Ishikawa (cell line): Measurements from ENCODE around the gene NEUROD4.
A peak's percentile ranks its signal among the peaks of the same experiment; 100 is the strongest.

Source experiments
- CEBPB ChIP-seq: IDR thresholded peaks from 2 replicates; pipeline ENCODE4 v1.6.1; 2012
- CREB1 ChIP-seq: IDR thresholded peaks from 2 replicates; pipeline ENCODE4 v1.6.1; 2012; ENCODE audit warnings: low read depth
- EGR1 ChIP-seq: IDR thresholded peaks from 2 replicates; pipeline ENCODE4 v1.6.1; 2012
- EP300 ChIP-seq: IDR thresholded peaks from 2 replicates; pipeline ENCODE4 v1.6.1; 2012; ENCODE audit warnings: borderline replicate concordance
- FOXM1 ChIP-seq: IDR thresholded peaks from 2 replicates; pipeline ENCODE4 v1.6.1; 2012; ENCODE audit warnings: low read depth, borderline replicate concordance
- NFIC ChIP-seq: IDR thresholded peaks from 2 replicates; pipeline ENCODE4 v1.6.1; 2012
- RAD21 ChIP-seq: IDR thresholded peaks from 2 replicates; pipeline ENCODE4 v1.6.1; 2012; ENCODE audit warnings: low read depth
- REST ChIP-seq: IDR thresholded peaks from 2 replicates; pipeline ENCODE4 v1.6.1; 2012; ENCODE audit warnings: low read depth, mild to moderate bottlenecking
- TAF1 ChIP-seq: IDR thresholded peaks from 2 replicates; pipeline ENCODE4 v1.6.1; 2012; ENCODE audit warnings: low read depth, mild to moderate bottlenecking
- TCF12 ChIP-seq: IDR thresholded peaks from 2 replicates; pipeline ENCODE4 v1.6.1; 2012; ENCODE audit warnings: low read depth
- TEAD4 ChIP-seq: IDR thresholded peaks from 2 replicates; pipeline ENCODE4 v1.6.1; 2012
- YY1 ChIP-seq: IDR thresholded peaks from 2 replicates; pipeline ENCODE4 v1.6.1; 2012; ENCODE audit warnings: low read depth
- ZBTB7A ChIP-seq: IDR thresholded peaks from 2 replicates; pipeline ENCODE4 v1.6.1; 2012; ENCODE audit warnings: low read depth
- TF ChIP-seq, protein P1 (sequence below): IDR thresholded peaks from 2 replicates; pipeline ENCODE4 v1.6.1; 2012
- TF ChIP-seq, protein P2 (sequence below): IDR thresholded peaks from 2 replicates; pipeline ENCODE4 v1.6.1; 2012

Gene NEUROD4

DNA sequence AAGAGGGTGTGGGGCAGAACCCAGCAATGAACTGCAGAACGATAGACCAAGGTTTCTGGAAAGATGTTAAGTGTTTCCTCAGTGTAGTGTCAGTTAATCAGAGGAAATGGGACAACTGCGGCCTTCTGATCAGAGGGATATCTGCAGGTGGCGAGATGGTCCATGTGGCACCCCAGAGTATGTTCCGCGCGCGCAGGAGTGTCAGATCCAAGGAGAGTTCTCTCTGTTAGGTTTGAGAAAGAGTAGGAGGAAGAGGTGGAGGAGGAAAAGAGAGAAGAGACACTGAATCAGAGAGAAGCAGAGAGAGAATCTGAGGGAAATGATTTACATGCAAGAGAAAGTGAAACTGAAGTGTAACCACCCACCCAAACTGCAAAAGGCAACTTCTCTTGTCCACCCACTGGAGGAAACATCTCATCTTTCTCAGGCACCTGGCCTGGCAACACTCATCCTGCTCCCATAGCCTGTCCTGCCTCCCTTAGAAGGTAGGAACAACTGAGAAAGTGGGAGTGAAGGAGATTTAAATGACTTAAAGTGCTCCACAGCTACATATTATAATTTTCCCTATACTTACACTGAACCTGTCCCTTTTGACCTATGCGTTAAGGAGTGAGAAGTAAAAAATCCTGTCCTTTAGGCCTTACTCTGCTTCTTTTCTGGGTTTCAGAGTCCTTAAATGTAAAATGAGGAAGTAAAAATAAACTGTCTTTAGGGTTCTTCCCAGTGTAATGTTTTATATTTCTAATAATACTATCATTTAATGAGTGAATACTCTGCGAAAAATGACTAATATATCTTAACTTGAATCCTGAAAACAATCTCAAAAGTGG, 28.4 kb upstream of the NEUROD4 start:
- TF ChIP-seq FOXM1 (no peak), YY1 (no peak), NFIC (no peak), TAF1 (no peak), ZBTB7A (no peak), EP300 (no peak), CEBPB (no peak), REST (no peak), TCF12 (no peak), RAD21 (no peak), EGR1 (no peak), TEAD4 (no peak), CREB1 (no peak)
- TF ChIP-seq, protein P1, sequence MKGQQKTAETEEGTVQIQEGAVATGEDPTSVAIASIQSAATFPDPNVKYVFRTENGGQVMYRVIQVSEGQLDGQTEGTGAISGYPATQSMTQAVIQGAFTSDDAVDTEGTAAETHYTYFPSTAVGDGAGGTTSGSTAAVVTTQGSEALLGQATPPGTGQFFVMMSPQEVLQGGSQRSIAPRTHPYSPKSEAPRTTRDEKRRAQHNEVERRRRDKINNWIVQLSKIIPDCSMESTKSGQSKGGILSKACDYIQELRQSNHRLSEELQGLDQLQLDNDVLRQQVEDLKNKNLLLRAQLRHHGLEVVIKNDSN = no peak
- TF ChIP-seq, protein P2, sequence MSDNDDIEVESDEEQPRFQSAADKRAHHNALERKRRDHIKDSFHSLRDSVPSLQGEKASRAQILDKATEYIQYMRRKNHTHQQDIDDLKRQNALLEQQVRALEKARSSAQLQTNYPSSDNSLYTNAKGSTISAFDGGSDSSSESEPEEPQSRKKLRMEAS = no peak

DNA sequence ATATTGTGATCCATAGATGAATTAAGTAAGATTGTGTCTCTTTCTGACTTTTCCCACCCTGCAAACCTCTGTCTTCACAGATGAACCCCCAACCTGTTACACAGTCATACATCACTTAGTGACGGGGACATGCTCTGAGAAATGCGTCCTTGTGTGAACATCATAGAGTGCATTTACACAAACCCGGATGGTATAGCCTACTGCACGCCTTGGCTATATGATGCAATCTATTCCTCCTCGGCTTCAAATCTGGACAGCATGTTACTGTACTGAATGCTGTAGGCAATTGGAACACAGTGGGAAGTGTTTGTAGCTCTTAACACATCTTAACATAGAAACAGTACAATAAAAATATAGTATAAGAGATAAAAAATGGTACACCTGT, 27.8 kb upstream of the NEUROD4 start:
- TF ChIP-seq TCF12 = no peak
- no peak for TF ChIP-seq EGR1
- TF ChIP-seq EP300 = no peak
- no peak for TF ChIP-seq CEBPB
- TF ChIP-seq REST = no peak
- no peak for TF ChIP-seq TAF1
- no peak for TF ChIP-seq RAD21
- no peak for TF ChIP-seq NFIC
- no peak for TF ChIP-seq CREB1
- TF ChIP-seq, protein P2 = no peak
- TF ChIP-seq TEAD4 = no peak
- no peak for TF ChIP-seq ZBTB7A
- no peak for TF ChIP-seq YY1
- TF ChIP-seq, protein P1 = no peak
- no peak for TF ChIP-seq FOXM1

DNA sequence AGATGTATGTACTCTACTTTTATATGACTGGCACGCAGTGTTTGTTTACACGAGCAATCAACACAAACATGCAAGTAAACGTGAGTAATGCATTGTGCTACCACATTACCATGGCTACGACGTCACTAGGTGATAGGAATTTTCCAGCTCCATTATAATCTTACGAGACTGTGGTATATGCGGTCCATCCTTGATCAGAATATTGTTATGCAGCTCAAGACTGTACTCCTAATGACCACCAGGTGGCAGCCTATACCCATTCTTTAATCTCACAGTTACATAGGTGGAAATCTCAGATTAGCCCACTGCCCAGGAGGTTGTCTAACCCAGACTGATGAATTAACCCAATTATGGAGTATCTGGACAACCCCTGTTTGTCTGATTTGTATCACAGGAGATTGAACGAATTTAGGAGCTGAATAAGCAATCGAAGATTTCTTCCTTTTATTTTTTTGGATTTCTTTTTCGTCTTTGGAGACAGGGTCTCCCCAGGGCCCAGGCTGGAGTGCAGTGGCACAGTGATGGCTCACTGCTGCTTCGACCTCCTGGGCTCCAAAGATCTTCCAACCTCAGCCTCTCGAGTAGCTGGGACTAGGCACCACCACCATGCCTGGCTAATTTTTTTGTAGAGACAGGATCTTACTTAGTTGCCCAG, 26.5 kb upstream of the NEUROD4 start:
- TF ChIP-seq REST (no peak), RAD21 (peak; percentile 92)

DNA sequence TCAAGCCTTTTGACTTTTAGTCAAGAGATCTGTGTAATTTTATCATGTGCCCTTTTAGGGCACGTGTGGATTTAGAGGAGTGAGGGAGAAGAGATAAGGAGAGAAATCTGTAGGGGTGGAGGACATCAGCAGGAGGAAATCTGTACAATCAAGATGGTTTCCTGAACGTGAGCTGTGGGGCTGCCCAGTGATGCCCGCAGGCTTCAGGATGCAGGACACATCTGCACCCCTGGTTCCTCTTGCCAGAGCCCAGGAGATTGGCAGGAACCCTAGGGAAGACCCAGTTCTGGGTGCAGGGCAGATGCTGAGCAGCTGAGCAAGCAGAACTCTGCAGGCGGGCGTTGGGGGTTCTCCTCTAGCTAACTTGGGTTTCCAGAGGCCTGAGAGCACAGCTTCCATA, 23.6 kb upstream of the NEUROD4 start:
- TF ChIP-seq YY1 (no peak), ZBTB7A (no peak), TEAD4 (no peak), CEBPB (no peak), NFIC (no peak), REST (no peak), CREB1 (no peak), RAD21 (no peak), EP300 (no peak), FOXM1 (no peak)
- TF ChIP-seq, protein P2 = no peak
